Vagina (tissue), 2 donors: ENCODE data around the gene ACSF3. TPM values are rescaled to one million over a fixed set of nuclear protein-coding genes. Genes with fewer than 3 reads are reported as not detected.

Experiments used
- DNase-seq, 2 donors: peaks; one replicate each; pipeline ENCODE4 v3.0.0-alpha.2; 2017; ENCODE audit errors: extremely low spot score in 2 of 2
- H3K27ac ChIP-seq: fragments of 200-600 bp; sonication (generic); one replicate; pipeline ENCODE4 v1.5.1; 2019
- H3K27me3 ChIP-seq: fragments of 200-600 bp; sonication (generic); one replicate; pipeline ENCODE4 v1.5.1; 2019
- H3K36me3 ChIP-seq, 2 donors: fragments of 200-600 bp; sonication (generic); one replicate each; pipeline ENCODE4 v1.5.1; 2017 to 2019
- H3K4me1 ChIP-seq: fragments of 200-600 bp; sonication (generic); one replicate; pipeline ENCODE4 v1.5.1; 2019
- H3K4me3 ChIP-seq, 2 donors: fragments of 200-600 bp; sonication (generic); 1 replicate in 1 of 2; 2 replicates in 1 of 2; pipeline ENCODE4 v1.5.1; 2016 to 2019
- H3K9me3 ChIP-seq: fragments of 200-600 bp; sonication (generic); one replicate; pipeline ENCODE4 v1.5.1; 2019
- CTCF ChIP-seq, 3 experiments: fragments of 450-650 bp in 2 of 3; fragments of 200-600 bp in 1 of 3; sonication (generic) in 1 of 3; IDR thresholded peaks; one replicate each; pipeline ENCODE4 v1.5.1; 2017 to 2019; ENCODE audit warnings: antibody characterized with exemption in 3 of 3, mild to moderate bottlenecking in 2 of 3, moderate library complexity in 2 of 3
- POLR2A ChIP-seq, 2 donors: fragments of 450-650 bp; IDR thresholded peaks; one replicate each; pipeline ENCODE4 v1.6.1; 2017; ENCODE audit warnings: antibody characterized with exemption in 2 of 2, mild to moderate bottlenecking in 2 of 2, moderate library complexity in 2 of 2
- POLR2AphosphoS5 ChIP-seq, 2 donors: sonication (generic); formaldehyde crosslinking; IDR thresholded peaks; one replicate each; pipeline ENCODE4 v1.9.0; 2017; ENCODE audit warnings: antibody characterized with exemption in 2 of 2, mild to moderate bottlenecking in 2 of 2, low read depth in 1 of 2; ENCODE audit not compliant: insufficient read depth in 1 of 2
- intact Hi-C: fragments of 100-400 bp; cut with DNase I; formaldehyde crosslinking; loops from one replicate; pipeline ENCODE4 v1.15.1; 2023
- total RNA-seq: library from RNA; depleted of rRNA; stranded (reverse); fragments of >200 nt; gene quantifications from one replicate; pipeline ENCODE4 v1.2.3, GENCODE V29; 2016

ACSF3 gene
- total RNA-seq, 1 donor from 2014 or later, result 23.3 TPM

- Histone ChIP-seq H3K27me3 (no peaks in the 10 kb centered on the region), H3K4me3 (no peak overlapping the region), H3K27ac (no peak overlapping the region), H3K9me3 (no peaks in the 10 kb centered on the region), H3K36me3 (peaks cover 0 to 12% of the 10 kb centered on the region in 2 donors), H3K4me1 (peaks cover 40% of the 10 kb centered on the region)
- no peak for TF ChIP-seq CTCF (IDR thresholded peaks at IDR 0.05)
- TF ChIP-seq POLR2AphosphoS5 (IDR thresholded peaks at IDR 0.05; ENCODE audit: insufficient read depth in 1 of 2, low read depth in 1 of 2), result no peak
- TF ChIP-seq POLR2A (IDR thresholded peaks at IDR 0.05), result no peak
- DNase-seq, result no peak
- intact Hi-C loops, result no loop called here
These were observed 3.2 kb downstream of the ACSF3 start for GRCh38 chr16:89096768-89097391.

GRCh38 chr16:89097392-89097772 lies 3.7 kb downstream of the ACSF3 start:
- intact Hi-C loops, result no loop called here
- H3K4me3 ChIP-seq, result no peak overlapping the region
- H3K27ac ChIP-seq, result no peak overlapping the region
- no peak for DNase-seq
- H3K4me1 ChIP-seq, result peaks cover 40% of the 10 kb centered on the region
- no peaks in the 10 kb centered on the region for H3K27me3 ChIP-seq
- no peaks in the 10 kb centered on the region for H3K9me3 ChIP-seq
- TF ChIP-seq CTCF (IDR thresholded peaks at IDR 0.05), result no peak
- no peak for TF ChIP-seq POLR2AphosphoS5 (IDR thresholded peaks at IDR 0.05; ENCODE audit: insufficient read depth in 1 of 2, low read depth in 1 of 2)
- TF ChIP-seq POLR2A (IDR thresholded peaks at IDR 0.05), result no peak
- H3K36me3 ChIP-seq, result peaks cover 0 to 17% of the 10 kb centered on the region in 2 donors

GRCh38 chr16:89098767-89099430 lies 5.2 kb downstream of the ACSF3 start:
- Histone ChIP-seq H3K4me3 (no peak overlapping the region), H3K27me3 (no peaks in the 10 kb centered on the region), H3K9me3 (no peaks in the 10 kb centered on the region), H3K4me1 (peaks cover 33% of the 10 kb centered on the region), H3K27ac (no peak overlapping the region), H3K36me3 (peaks cover 0 to 29% of the 10 kb centered on the region in 2 donors)
- no peak for DNase-seq
- intact Hi-C loops, result no loop called here
- TF ChIP-seq POLR2AphosphoS5 (IDR thresholded peaks at IDR 0.05; ENCODE audit: insufficient read depth in 1 of 2, low read depth in 1 of 2) (no peak), POLR2A (IDR thresholded peaks at IDR 0.05) (no peak), CTCF (IDR thresholded peaks at IDR 0.05) (no peak)

- TF ChIP-seq CTCF (IDR thresholded peaks at IDR 0.05) (no peak), POLR2A (IDR thresholded peaks at IDR 0.05) (no peak), POLR2AphosphoS5 (IDR thresholded peaks at IDR 0.05; ENCODE audit: insufficient read depth in 1 of 2, low read depth in 1 of 2) (no peak)
- H3K27me3 ChIP-seq, result no peaks in the 10 kb centered on the region
These were observed 6.3 kb downstream of the ACSF3 start for GRCh38 chr16:89099905-89100304.

More at GRCh38 chr16:89099905-89100304, 6.3 kb downstream of the ACSF3 start:
- intact Hi-C loops, result no loop called here
- no peaks in the 10 kb centered on the region for H3K9me3 ChIP-seq
- no peak for DNase-seq
- H3K4me1 ChIP-seq, result peaks cover 26% of the 10 kb centered on the region
- no peak overlapping the region for H3K4me3 ChIP-seq
- peaks cover 0 to 39% of the 10 kb centered on the region in 2 donors for H3K36me3 ChIP-seq
- no peak overlapping the region for H3K27ac ChIP-seq
